Spinal cord (tissue), 10 donors: ENCODE results near the gene GPR156. TPM values are rescaled to one million over a fixed set of nuclear protein-coding genes. Genes with fewer than 3 reads are reported as not detected.

Experiments
- DNase-seq, 6 donors: peaks; one replicate each; pipeline versions ENCODE4 v3.0.0 to v3.0.0-alpha.2; 2013 to 2015; ENCODE audit warnings: low spot score in 6 of 6, low read depth in 4 of 6
- H3K27ac ChIP-seq: one replicate; pipeline ENCODE4 v1.5.1; 2013; ENCODE audit warnings: low read depth, low read length, control low read depth
- H3K27me3 ChIP-seq: one replicate; pipeline ENCODE4 v1.6.1; 2013; ENCODE audit warnings: low read length; ENCODE audit not compliant: control insufficient read depth, insufficient read depth
- H3K36me3 ChIP-seq: one replicate; pipeline ENCODE4 v1.6.1; 2013; ENCODE audit warnings: low read length; ENCODE audit not compliant: control insufficient read depth, insufficient read depth
- H3K4me1 ChIP-seq: one replicate; pipeline ENCODE4 v1.6.1; 2013; ENCODE audit warnings: low read length; ENCODE audit not compliant: control insufficient read depth, insufficient read depth
- H3K4me3 ChIP-seq: one replicate; pipeline ENCODE4 v1.5.1; 2013; ENCODE audit warnings: low read depth, low read length, control low read depth
- H3K9me3 ChIP-seq: one replicate; pipeline ENCODE4 v1.6.1; 2013; ENCODE audit warnings: low read length; ENCODE audit not compliant: control insufficient read depth, insufficient read depth
- WGBS: methylation state at CpG from one replicate; pipeline ENCODE4 v1.1.5; 2013; ENCODE audit warnings: missing lambda C conversion rate; ENCODE audit not compliant: insufficient coverage; 5-methylcytosine and 5-hydroxymethylcytosine counted together
- polyA plus RNA-seq, 2 donors: library from polyadenylated mRNA; unstranded; fragments of 120-200 nt; gene quantifications; one replicate each; pipeline ENCODE4 v1.2.1, GENCODE V29; 2013; ENCODE audit not compliant: insufficient read length in 2 of 2
- total RNA-seq, 2 donors: library from RNA; depleted of rRNA in 1 of 2; stranded (reverse); fragments of 120-200 nt in 1 of 2; fragments of >200 nt in 1 of 2; gene quantifications; one replicate each; pipeline versions ENCODE4 v1.2.3 to v1.2.4, GENCODE V29; 2013 to 2014
- donor health status: healthy.

The GPR156 gene
- total and polyA plus RNA-seq, 4 donors: 1.7 to 2.1 (median 2.1) TPM

DNA sequence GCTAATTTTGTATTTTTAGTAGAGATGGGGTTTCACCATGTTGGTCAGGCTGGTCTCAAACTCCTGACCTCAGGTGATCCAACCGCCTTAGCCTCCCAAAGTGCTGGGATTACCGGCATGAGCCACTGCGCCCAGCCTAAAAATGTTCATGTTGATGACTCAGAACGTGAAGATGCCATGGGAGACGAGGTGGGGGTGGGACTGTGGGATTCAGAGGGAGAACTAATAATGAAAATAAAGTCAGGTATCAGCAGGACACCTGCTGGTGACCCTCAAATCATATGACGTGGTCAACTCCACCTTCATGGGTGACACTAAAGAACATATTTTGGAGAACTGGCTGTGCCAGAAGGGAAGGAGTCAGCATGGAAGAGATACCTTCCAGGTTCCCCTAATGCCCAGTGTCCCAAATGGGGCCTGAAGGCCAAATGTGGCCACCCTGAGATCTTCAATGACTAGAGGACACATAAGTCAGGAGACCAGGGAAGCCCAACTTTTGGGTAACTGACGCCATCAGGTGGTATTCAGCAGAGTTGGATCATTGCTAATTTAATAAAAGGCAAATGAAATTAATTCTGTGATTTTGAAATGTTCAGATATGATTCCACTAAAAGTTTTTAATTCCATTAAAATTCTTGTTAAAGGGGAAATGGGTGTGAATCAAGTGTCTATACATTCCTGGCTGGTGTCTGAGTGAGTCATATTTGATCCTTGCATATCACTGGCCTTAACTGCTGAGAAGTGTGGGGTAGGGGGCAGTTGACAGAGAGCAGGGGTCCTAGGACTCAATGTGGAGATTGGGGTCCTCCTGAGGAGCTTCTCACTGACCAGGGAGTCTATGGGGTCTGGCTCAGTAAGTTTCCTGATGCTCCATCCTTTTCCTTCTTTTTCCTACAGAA, 102.2 kb downstream of the GPR156 start:
- 95% methylated on average over 5 of the region's 7 CpGs for WGBS
- peaks cover 6% of the 10 kb centered on the region for H3K4me1 ChIP-seq
- H3K27ac ChIP-seq: no peak overlapping the region
- H3K27me3 ChIP-seq: no peaks in the 10 kb centered on the region
- H3K9me3 ChIP-seq: no peaks in the 10 kb centered on the region
- no peak for DNase-seq
- no peak overlapping the region for H3K4me3 ChIP-seq
- H3K36me3 ChIP-seq: no peaks in the 10 kb centered on the region

- Histone ChIP-seq H3K27ac (no peak overlapping the region), H3K4me1 (peaks cover 11% of the 10 kb centered on the region), H3K4me3 (no peak overlapping the region), H3K36me3 (no peaks in the 10 kb centered on the region), H3K9me3 (no peaks in the 10 kb centered on the region), H3K27me3 (no peaks in the 10 kb centered on the region)
- peak in 1 of 6 donors; percentile 28 for DNase-seq
- WGBS: no CpG with 5 or more reads among the region's 1 CpG
Measured at GRCh38 chr3:120181632-120182031, 103.4 kb downstream of the GPR156 start.

DNA sequence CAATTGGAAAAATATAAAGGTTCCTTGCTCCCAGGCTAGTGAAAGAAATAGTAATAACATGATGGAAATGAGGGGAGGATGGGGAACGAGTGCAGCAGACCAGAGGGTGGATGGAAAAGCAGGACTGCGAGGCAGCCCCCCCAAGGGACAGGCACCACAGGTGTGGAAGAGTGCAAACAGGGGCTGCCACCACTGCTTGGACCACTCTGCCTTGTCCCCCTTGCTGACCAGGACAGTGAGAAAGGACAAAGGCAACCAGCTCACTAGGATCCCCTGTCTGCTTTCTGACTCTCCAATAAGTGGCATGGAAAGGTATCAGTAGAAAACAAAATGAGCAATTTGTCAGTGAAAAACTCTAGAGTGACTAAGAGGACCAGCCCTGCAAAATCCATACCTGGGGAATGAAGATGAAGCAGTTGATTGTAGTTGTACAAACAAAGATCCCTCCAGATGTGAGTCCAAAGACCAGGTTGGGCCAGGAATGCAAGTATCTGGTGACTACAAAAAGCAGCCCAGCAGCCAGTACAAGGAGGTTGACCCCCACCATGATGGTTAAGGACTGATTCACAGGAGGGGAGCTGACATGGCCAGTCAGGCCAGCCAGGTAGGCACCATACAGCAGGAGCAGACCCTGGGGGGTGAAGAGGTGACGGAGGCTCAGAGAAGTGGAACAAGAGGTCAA, 104.2 kb downstream of the GPR156 start:
- peaks cover 11% of the 10 kb centered on the region for H3K4me1 ChIP-seq
- H3K9me3 ChIP-seq: no peaks in the 10 kb centered on the region
- no peak overlapping the region for H3K4me3 ChIP-seq
- no peaks in the 10 kb centered on the region for H3K27me3 ChIP-seq
- no peaks in the 10 kb centered on the region for H3K36me3 ChIP-seq
- DNase-seq: no peak
- WGBS: 75% methylated on average over 2 of the region's 3 CpGs
- H3K27ac ChIP-seq: no peak overlapping the region

- H3K4me3 ChIP-seq: no peak overlapping the region
- 73% methylated on average over 1 of the region's 2 CpGs for WGBS
Measured at GRCh38 chr3:120177707-120178306, 107.2 kb downstream of the GPR156 start.

DNA sequence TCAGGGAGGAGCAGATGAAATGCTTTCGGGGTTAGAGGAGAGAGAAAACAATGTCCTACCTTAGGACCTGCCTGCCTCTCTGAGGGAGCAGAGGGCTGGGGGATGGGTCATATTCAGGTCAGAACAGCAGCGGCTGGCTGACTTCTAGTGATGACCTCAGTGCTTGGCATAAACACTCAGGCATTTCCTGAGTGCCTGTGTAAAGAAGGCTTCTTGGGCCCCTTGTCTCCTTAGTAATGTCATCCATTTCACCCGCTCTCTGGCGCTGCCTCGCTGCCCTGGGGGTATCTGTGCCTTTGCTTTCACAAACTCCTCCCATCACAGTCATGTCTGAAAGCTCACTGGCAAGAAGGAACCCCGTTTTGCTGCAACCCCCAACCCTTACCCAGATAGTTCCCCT, 107.9 kb downstream of the GPR156 start:
- 37% methylated on average over 6 of the region's 6 CpGs for WGBS
- H3K4me3 ChIP-seq: no peak overlapping the region
- DNase-seq: peak in 2 of 6 donors; percentile 21 to 28
- no peaks in the 10 kb centered on the region for H3K27me3 ChIP-seq
- no peak overlapping the region for H3K27ac ChIP-seq
- H3K36me3 ChIP-seq: no peaks in the 10 kb centered on the region
- H3K9me3 ChIP-seq: no peaks in the 10 kb centered on the region
- peaks cover 11% of the 10 kb centered on the region for H3K4me1 ChIP-seq

More at GRCh38 chr3:120177707-120178306, 107.2 kb downstream of the GPR156 start:
- Histone ChIP-seq H3K36me3 (no peaks in the 10 kb centered on the region), H3K27ac (no peak overlapping the region), H3K27me3 (no peaks in the 10 kb centered on the region), H3K9me3 (no peaks in the 10 kb centered on the region), H3K4me1 (peaks cover 11% of the 10 kb centered on the region)
- DNase-seq: no peak

GRCh38 chr3:120174811-120175539, 110.0 kb downstream of the GPR156 start:
- Histone ChIP-seq H3K4me1 (peaks cover 9% of the 10 kb centered on the region), H3K9me3 (no peaks in the 10 kb centered on the region), H3K4me3 (no peak overlapping the region), H3K27me3 (no peaks in the 10 kb centered on the region), H3K27ac (no peak overlapping the region), H3K36me3 (peaks cover 2% of the 10 kb centered on the region)
- 91% methylated on average over 1 of the region's 3 CpGs for WGBS
- no peak for DNase-seq

- no peaks in the 10 kb centered on the region for H3K27me3 ChIP-seq
- peaks cover 9% of the 10 kb centered on the region for H3K4me1 ChIP-seq
- no peak for DNase-seq
- no peak overlapping the region for H3K27ac ChIP-seq
- peaks cover 7% of the 10 kb centered on the region for H3K36me3 ChIP-seq
- WGBS: 82% methylated on average over 2 of the region's 6 CpGs
- no peak overlapping the region for H3K4me3 ChIP-seq
- H3K9me3 ChIP-seq: no peaks in the 10 kb centered on the region
Measured at GRCh38 chr3:120173056-120173675, 111.9 kb downstream of the GPR156 start.

DNA sequence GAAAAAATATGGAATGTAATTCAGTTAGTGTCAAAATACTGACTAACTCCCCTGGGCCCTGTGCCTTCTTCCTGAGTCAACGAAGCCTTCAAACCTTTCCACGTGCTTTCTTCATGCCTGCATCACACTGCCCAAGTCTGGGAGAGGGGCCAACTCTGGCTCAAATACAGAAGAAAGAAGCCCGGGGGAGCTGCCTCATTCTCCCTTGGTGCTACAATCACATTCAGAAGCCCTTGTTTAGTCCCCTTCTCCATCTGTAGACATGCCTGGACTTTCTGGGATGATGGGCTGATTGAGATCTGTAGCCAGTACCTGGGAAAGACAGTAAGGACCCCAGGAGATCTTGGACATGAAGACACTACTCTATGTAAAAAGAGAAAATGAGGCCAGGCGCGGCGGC, 113.0 kb downstream of the GPR156 start:
- Histone ChIP-seq H3K36me3 (peaks cover 18% of the 10 kb centered on the region), H3K4me3 (no peak overlapping the region), H3K27ac (no peak overlapping the region), H3K9me3 (no peaks in the 10 kb centered on the region), H3K4me1 (peaks cover 4% of the 10 kb centered on the region), H3K27me3 (no peaks in the 10 kb centered on the region)
- DNase-seq: peak in 1 of 6 donors; percentile 33
- 51% methylated on average over 5 of the region's 6 CpGs for WGBS
